Stimulated activated CD4-positive, alpha-beta T cell treated with anti-CD3 and anti-CD28 coated beads, Interleukin-1b, Interleukin-23, amount 100 ng/mL, for 24 hours (primary cell): ENCODE measurements around the gene CDR2L.
A peak's percentile ranks its signal among the peaks of the same experiment; 100 is the strongest.
"Not testable (repeated sequence)": the region's sequence is repeated elsewhere in the genome, so short reads cannot be mapped to it uniquely, and the experiment has no call there.

Experiments
- DNase-seq, 4 experiments: peaks; one replicate each; pipeline ENCODE4 v3.0.0-alpha.2; 2020; ENCODE audit warnings: low read depth in 4 of 4, low spot score in 1 of 4

The CDR2L gene

DNA sequence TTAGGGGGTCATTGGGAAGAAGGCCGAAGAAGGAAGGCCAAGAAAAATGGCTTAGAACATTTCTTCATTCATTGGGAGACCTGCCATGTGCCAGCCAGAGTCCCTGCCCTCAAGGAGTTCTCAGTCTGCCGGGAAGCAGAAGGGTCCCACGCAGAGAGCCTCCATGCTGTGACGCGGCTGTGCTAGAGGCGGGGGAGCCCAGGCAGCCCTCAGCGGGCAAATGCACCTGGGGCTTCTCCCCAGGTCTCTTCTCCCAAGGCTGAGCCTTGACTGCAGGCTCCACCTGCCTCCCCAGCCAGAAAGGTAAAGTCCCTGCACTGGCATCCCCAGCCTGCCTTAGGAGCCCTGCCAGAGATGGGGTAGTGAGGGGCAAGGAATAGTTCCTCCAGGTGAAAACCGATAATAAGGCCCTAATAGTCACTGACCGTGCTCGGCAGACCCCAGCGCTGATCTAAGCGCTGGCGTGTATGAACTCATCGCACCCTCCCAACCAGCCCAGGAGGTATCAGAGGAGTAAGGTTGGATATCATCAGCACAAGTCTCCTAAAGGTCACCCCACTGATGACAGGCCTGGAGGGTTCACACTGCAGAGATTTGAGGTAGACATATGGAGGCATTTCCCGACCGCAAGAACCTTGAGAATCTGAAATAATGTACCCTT, 6.0 kb upstream of the CDR2L start:
- no peak for DNase-seq

DNA sequence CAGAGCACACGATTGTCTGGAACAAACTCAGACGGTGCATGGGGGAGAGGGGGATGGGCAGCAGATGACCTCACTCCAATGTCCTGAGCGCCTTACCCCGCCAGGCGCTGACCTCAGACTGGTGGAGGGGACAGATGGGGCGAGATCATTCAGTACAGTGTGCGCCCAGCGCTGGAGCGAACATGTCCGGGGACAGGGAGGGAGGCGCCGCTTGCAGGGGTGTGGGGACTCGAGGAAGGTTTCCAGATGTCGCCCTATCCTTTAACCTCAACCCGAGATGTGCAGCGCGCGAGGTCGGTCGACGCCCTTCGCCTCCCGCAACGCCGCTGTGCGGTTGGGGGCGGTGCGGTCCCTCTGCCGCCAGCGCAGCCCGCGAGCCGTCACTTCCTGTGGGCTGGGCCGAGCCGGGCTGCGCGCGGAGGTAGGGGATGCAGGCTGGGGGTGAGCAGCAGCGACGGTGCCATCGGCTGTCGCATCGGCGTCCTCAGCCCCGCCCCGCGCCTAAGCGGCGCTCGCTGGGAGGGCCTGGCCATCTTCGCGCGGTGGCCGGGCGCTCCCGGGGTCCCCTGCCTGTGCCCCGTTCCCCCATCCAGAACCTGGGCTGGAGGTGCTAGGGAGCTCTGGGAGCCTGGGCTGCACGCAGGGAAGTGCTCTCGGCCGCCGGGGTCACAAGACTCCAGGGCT, 5.3 kb upstream of the CDR2L start:
- DNase-seq = peak; percentile 39 to 77 (median 56)

DNA sequence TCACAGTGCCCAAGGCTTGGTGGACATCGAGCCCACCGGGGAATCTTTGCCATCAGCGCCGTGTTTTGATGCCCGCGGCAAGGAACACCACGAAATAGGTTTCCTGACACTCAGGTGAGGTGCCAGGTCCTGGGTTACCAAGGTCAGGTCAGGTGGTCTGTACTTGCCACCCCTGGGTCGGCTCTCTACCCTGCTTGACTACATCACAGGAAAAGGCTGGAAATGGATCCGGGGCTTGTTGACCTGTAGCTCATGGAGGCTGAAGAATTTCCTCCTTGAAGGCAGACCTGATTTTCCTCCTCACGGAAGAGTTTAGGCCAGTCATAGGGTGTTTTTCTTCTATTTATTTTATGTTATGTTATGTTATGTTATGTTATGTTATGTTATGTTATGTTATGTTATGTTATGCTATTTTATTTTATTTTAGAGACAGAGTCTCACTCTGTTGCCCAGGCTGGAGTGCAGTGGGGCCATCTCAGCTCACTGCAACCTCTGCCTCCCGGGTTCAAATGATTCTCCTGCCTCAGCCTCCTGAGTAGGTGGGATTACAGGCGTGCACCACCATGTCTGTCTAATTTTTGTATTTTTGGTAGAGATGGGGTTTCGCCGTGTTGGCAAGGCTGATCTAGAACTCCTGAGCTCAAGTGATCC, 4.6 kb upstream of the CDR2L start:
- not testable (repeated sequence) for DNase-seq

- no peak for DNase-seq
These were observed 1.2 kb upstream of the CDR2L start for GRCh38 chr17:74986206-74986576.

DNA sequence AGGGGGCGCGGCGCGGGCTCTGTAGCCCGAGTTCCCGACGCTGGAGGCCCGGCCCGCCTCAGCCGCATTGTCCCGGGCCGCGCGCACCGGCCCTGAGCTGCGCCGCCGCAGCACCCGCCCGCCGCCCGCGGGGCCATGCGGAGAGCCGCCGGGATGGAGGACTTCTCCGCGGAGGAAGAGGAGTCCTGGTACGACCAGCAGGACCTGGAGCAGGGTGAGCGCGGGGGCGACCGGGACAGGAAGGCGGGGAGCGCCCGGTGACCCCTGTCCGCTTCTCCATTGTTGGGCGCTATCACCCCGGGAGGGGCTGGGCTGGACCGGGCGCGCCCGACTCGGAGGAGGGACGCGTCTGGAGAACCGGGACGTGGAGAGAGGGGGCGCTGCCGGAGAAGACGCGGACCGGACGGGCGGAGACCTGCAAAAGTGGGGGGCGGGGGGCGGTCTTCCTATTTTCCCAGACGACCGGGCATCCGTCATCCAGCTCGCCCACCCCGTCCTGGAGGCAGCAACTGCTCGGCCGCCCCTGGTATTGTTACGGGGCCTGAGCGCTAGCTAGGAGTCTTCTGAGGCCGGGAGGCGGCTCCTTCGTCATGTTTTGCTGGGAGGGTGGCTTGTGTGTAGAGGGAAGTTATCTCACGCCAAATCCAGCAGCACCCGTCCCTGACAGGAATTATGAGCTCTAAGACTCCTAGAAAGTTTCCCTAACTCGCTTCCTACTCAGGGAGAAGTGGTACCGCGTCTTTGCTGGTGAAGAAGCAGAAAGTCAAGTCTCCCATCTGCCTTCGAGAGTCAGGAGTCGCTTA, 678 bp downstream of the CDR2L start:
- no peak for DNase-seq

- no peak for DNase-seq
These were observed 3.2 kb downstream of the CDR2L start for GRCh38 chr17:74990581-74991105.

GRCh38 chr17:74992223-74992622, 4.8 kb downstream of the CDR2L start:
- DNase-seq = no peak

DNA sequence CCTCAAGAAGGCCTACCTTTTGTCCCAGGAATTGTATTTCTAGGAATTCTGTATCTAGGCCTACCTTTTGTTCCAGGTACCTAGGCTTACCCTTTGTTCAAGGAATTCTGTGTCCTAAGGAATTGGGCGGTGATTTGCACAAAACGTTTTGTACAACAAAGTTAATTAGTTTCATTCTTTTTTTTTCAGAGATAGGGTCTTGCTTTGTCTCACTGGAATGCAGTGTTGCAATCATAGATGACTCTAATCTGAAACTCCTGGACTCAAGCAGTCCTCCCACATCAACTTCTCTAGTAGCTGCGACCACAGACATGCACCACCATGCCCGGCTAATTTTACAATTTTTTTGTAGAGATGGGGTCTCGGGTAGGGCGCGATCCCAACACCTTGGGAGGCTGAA, 7.0 kb downstream of the CDR2L start:
- DNase-seq = no peak

GRCh38 chr17:74995847-74996246, 8.4 kb downstream of the CDR2L start:
- DNase-seq = no peak

- DNase-seq = no peak
These were observed 11.4 kb downstream of the CDR2L start for GRCh38 chr17:74998783-74999182.

DNA sequence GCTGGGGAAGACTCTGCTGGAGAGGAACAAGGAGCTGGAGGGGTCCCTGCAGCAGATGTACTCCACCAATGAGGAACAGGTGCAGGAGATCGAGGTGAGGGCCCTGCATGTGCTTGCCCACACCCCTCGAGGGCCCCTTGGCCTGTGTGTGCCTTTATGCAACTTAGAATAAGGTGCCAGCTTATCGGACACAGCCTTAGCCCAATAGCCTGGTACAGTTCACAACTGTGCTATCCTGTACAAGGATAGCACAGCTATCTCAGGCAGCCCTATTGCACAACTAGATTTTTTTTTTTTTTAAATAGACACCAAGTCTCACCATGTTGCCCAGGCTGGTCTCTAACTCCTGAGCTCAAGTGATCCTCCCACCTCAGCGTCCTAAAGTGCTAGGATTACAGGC, 12.1 kb downstream of the CDR2L start:
- no peak for DNase-seq

DNA sequence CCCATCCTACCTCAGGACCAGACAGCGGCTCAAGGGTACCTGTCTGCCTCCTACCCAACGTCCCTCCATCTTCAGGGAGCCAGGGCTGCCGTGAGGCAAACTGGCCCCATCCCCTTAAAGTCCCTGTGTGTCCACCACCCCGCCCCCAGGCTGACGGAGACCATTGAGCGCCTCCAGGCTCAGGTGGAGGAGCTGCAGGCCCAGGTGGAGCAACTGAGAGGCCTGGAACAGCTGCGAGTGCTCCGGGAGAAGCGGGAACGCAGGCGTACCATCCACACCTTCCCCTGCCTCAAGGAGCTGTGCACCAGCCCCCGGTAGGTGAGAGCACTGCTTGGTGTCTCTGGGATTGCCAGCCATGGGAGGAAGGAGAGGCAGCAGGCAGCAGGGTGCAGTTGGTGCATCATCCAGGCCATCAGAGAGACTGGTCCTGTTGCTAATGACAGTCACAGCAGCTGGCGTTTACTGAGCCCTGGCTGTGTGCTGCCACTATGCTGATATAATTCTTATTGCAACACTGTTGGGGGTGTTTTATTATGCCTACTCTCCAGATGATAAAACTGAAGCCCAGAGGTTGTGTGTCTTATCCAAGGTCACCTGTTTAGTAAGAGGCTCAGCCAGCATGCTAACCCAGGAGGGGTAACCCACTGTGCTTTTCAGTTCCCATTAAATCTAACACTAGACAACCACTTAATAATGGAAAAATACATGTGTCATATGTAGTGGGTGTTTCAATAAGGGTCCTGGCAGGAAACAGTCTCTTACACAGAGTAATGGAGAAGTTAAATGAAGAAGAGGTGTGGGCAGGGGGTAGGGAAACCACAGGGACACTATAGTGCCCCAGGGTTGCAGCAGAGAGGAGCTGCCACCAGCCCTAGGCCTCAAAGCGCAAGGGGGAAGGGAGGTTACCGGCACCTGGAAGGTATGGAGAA, 14.7 kb downstream of the CDR2L start:
- no peak for DNase-seq

- DNase-seq = no peak
These were observed 15.9 kb downstream of the CDR2L start for GRCh38 chr17:75003070-75003956.

GRCh38 chr17:75003957-75004355, 16.5 kb downstream of the CDR2L start:
- no peak for DNase-seq

- DNase-seq = no peak
These were observed 16.9 kb downstream of the CDR2L start for GRCh38 chr17:75004371-75004770.

GRCh38 chr17:75005291-75005690, 17.9 kb downstream of the CDR2L start:
- no peak for DNase-seq

GRCh38 chr17:75006084-75006483, 18.7 kb downstream of the CDR2L start:
- DNase-seq = not testable (repeated sequence)

DNA sequence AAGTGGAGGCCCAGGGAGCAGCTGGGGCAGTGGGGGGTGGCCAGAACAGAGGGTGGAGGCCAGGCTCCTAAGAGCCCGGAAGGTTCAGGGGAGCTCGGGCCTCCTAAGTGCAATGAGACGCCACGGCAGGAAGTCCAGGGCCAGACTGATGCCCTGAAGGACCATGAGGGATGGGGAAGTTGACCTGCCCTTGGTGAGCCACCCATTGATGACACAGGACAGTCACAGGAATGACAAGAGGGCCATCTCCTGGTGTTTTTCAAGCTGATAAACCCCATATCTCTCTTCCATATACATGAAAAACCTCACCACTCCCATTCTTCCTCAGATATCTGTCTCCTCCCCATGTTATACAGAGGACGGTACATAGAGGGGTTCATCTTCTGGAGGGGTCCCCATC, 19.2 kb downstream of the CDR2L start:
- DNase-seq = no peak

DNA sequence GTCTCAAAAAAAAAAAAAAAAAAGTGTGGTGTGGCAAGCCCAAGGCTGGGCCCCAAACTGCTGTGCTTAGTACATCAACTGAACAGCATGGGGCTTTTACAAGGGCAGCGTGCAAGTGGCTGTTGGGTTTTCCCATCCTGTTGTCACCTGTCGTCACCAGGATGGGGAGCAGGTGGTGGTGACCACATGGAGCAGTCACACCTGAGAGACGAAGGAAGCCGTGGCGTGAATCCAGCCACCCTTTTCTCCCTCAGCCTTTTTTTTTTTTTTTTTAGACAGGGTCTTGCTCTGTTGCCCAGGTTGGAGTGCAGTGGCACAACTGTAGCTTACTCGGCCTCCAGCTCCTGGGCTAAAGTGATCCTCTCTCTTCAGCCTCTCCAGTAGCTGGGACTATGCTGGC, 20.9 kb downstream of the CDR2L start:
- DNase-seq = no peak
